Progenitor cell of endocrine pancreas (in vitro differentiated cells): ENCODE measurements around the gene DPH7. TPM values are rescaled to one million over a fixed set of nuclear protein-coding genes. Genes with fewer than 3 reads are reported as not detected.
A peak's percentile ranks its signal among the peaks of the same experiment; 100 is the strongest.

Experiments used
- DNase-seq: peaks from one replicate; pipeline ENCODE4 v3.0.0; 2021; ENCODE audit warnings: low spot score; ENCODE audit not compliant: unreplicated experiment
- H3K27ac Mint-ChIP-seq: 2 replicates; pipeline ENCODE4 v1.8.0; 2021; ENCODE audit warnings: mild to moderate bottlenecking, moderate library complexity, mixed read lengths
- H3K27me3 Mint-ChIP-seq: 2 replicates; pipeline ENCODE4 v1.8.0; 2021; ENCODE audit warnings: mixed read lengths
- H3K36me3 Mint-ChIP-seq: 2 replicates; pipeline ENCODE4 v1.8.0; 2022; ENCODE audit warnings: mixed read lengths; ENCODE audit not compliant: insufficient read depth
- H3K4me1 Mint-ChIP-seq: 2 replicates; pipeline ENCODE4 v1.8.0; 2021; ENCODE audit warnings: low read depth, mixed read lengths
- H3K4me3 Mint-ChIP-seq: 2 replicates; pipeline ENCODE4 v1.8.0; 2021; ENCODE audit warnings: low read depth, mild to moderate bottlenecking, moderate library complexity, mixed read lengths
- H3K9me3 Mint-ChIP-seq: 2 replicates; pipeline ENCODE4 v1.8.0; 2021; ENCODE audit warnings: low read depth, mixed read lengths
- total RNA-seq: library from RNA; stranded (reverse); gene quantifications from 2 replicates; pipeline ENCODE4 v1.2.1, GENCODE V29; 2021
- TF ChIP-seq, protein P1 (sequence below): fragments of 200-600 bp; sonication (generic); IDR thresholded peaks from one replicate; pipeline ENCODE4 v1.5.0; 2021; ENCODE audit warnings: antibody characterized with exemption, mild to moderate bottlenecking; ENCODE audit not compliant: unreplicated experiment

The DPH7 gene
- total RNA-seq, 1 donor from 2014 or later, result 58.8 TPM

DNA sequence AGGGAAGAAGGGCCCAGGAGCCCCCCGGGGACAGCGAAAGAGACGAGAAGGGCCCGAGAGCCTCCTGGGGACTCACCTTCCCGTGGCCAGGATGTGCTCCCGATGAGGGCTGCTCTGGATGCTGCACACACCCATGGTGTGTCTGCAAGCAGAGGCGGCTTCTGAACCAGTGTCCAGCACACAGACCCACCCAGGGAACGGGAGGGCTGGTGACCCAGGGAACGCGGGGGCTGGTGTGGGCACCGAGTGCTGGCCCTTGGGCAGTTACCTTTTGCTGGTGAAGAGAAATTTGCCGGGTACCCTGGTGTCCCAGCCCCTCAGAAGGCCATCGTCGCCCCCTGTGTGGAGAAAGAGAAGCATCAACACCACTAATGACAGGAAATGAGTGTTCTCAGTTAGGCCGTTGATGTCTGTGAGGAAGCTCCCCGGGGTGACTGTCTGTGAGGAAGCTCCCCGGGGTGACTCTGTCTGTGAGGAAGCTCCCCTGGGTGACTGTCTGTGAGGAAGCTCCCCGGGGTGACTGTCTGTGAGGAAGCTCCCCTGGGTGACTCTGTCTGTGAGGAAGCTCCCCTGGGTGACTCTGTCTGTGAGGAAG lies 13.8 kb downstream of the DPH7 start:
- TF ChIP-seq, protein P1, sequence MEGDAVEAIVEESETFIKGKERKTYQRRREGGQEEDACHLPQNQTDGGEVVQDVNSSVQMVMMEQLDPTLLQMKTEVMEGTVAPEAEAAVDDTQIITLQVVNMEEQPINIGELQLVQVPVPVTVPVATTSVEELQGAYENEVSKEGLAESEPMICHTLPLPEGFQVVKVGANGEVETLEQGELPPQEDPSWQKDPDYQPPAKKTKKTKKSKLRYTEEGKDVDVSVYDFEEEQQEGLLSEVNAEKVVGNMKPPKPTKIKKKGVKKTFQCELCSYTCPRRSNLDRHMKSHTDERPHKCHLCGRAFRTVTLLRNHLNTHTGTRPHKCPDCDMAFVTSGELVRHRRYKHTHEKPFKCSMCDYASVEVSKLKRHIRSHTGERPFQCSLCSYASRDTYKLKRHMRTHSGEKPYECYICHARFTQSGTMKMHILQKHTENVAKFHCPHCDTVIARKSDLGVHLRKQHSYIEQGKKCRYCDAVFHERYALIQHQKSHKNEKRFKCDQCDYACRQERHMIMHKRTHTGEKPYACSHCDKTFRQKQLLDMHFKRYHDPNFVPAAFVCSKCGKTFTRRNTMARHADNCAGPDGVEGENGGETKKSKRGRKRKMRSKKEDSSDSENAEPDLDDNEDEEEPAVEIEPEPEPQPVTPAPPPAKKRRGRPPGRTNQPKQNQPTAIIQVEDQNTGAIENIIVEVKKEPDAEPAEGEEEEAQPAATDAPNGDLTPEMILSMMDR, result no peak
- Mint-ChIP-seq H3K27ac (no peak overlapping the region), H3K9me3 (no peaks in the 10 kb centered on the region)

DNA sequence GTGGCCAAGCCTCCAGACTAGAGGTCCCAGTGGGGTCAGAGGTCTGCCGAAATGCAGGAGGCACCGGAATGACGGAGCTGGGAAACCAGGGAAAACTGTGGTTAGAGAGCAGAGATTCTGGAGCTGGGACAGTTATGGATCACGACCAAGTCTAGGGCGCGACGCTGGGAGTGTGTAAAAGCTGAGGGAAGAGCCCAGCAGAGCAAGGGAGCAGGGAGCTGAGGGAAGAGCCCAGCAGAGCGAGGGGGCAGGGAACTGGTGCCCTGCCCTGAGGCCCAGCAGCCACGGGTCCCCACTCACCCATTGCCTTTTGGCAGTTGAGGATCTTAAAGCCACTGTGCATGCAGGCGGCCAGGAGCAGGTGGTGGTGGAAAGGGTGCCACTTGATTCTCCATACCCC lies 14.6 kb downstream of the DPH7 start:
- no peak overlapping the region for H3K27ac Mint-ChIP-seq
- DNase-seq, result no peak
- H3K36me3 Mint-ChIP-seq, result peaks cover 25% of the 10 kb centered on the region

More for the DNA sequence above, 13.8 kb downstream of the DPH7 start:
- Mint-ChIP-seq H3K4me1 (no peaks in the 10 kb centered on the region), H3K36me3 (peaks cover 19% of the 10 kb centered on the region), H3K27me3 (no peaks in the 10 kb centered on the region), H3K4me3 (no peak overlapping the region)
- no peak for DNase-seq

DNA sequence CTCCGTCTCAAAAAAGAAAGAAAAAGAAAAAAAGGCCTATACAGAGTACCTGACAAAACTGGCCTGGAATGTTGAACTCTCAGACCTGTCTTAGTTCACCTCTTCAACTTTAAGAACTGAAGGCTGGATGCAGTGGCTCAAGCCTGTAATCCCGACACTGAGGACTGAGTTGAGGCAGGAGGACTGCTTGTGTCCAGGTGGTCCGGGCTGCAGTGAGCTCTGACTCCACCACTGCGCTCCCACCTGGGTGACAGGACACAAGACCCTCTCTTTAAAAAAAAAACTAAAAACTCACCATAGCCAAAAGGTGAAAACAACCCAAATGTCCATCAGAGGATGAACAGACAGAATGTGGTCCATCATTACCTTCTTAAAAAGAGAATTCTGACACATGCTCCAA lies 20.6 kb downstream of the DPH7 start:
- Mint-ChIP-seq H3K36me3 (peaks cover 29% of the 10 kb centered on the region), H3K4me3 (no peak overlapping the region), H3K27me3 (no peaks in the 10 kb centered on the region), H3K27ac (no peak overlapping the region), H3K4me1 (no peaks in the 10 kb centered on the region), H3K9me3 (no peaks in the 10 kb centered on the region)
- TF ChIP-seq, protein P1, result no peak
- no peak for DNase-seq

More for the DNA sequence above, 14.6 kb downstream of the DPH7 start:
- no peaks in the 10 kb centered on the region for H3K4me1 Mint-ChIP-seq
- H3K4me3 Mint-ChIP-seq, result no peak overlapping the region
- H3K9me3 Mint-ChIP-seq, result no peaks in the 10 kb centered on the region
- no peaks in the 10 kb centered on the region for H3K27me3 Mint-ChIP-seq
- TF ChIP-seq, protein P1, result no peak

DNA sequence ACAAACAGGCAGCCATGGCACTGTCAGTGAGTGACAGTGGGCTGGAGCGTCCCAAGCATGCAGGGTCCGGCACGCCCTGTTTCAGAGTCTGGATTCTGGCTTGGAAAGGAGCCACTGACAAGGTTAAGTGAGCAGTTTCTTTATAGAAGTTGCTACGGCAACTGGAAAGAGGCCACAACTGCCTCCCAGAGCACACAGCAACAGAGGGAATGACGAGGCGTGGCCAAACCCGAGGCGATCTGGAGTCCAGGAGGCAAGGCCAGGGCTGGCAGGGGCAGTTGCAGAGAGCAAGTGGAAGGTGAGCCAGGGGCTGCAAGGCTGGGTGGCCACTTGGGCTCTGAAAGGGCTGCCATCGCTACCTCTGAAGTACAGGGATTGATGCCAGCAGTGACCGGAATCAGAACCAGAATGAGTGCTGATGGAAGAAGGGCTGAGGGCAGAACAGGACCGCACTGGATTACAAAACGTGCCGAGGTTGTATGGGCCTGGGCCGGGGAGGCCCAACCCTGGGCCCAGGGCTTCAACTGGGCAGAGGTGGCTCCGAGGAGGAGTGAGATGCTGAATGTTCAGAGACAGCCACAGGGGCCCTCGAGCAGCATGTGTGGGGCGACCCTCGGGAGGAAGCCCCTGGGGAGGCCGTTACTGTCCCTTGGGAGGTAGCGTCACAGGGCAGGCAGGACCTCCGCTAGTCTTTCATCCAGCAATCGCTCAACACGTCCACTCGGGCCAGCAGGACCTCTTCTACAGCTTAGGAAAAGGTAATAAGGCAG lies 22.5 kb downstream of the DPH7 start:
- DNase-seq, result no peak
- peak overlapping the region; percentile 56 for H3K27ac Mint-ChIP-seq
- peaks cover 3% of the 10 kb centered on the region for H3K4me1 Mint-ChIP-seq
- H3K4me3 Mint-ChIP-seq, result no peak overlapping the region
- H3K36me3 Mint-ChIP-seq, result peaks cover 23% of the 10 kb centered on the region
- TF ChIP-seq, protein P1, result no peak
- no peaks in the 10 kb centered on the region for H3K27me3 Mint-ChIP-seq
- no peaks in the 10 kb centered on the region for H3K9me3 Mint-ChIP-seq

DNA sequence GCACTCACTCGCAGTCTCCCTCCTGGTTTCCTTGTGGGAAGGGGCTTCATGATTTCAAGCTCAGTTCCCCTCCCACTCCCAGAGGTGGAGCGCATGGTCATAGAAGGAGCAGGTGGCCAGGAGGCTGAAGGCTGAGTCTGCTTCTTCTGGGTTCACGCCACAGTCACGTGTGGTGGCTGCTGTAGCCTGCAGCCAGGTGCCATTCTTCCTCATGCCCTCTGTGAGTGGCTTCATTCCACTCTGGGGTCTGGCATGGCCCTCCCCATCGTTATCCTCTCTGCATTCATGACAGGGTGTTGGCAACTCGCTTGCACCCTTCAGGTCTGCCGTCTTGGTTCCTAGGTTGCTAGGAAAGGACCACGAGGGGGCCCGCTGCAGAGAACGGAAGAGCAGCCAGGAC lies 23.5 kb downstream of the DPH7 start:
- Mint-ChIP-seq H3K36me3 (peaks cover 22% of the 10 kb centered on the region), H3K4me3 (no peak overlapping the region), H3K9me3 (no peaks in the 10 kb centered on the region), H3K27me3 (no peaks in the 10 kb centered on the region), H3K27ac (no peak overlapping the region), H3K4me1 (peaks cover 4% of the 10 kb centered on the region)
- DNase-seq, result no peak
- TF ChIP-seq, protein P1, result no peak
